ENCODE measurements around the gene WDR76.
"Not testable (repeated sequence)": the region's sequence is repeated elsewhere in the genome, so short reads cannot be mapped to it uniquely, and the experiment has no call there.

The WDR76 gene

GRCh38 chr15:43826508-43827341 lies at the start of gene WDR76:
TSS of gene WDR76 (plus strand) at chr15:43827002. CDS start at chr15:43827033, 31 bp downstream.
- peak; percentile 86 for DNase-seq

GRCh38 chr15:43777267-43777914 lies 49.4 kb upstream of the WDR76 start:
- DNase-seq: peak; percentile 86

GRCh38 chr15:43779016-43779415 lies 47.8 kb upstream of the WDR76 start:
- no peak for DNase-seq

GRCh38 chr15:43789409-43789808 lies 37.4 kb upstream of the WDR76 start:
- DNase-seq: no peak

- peak; percentile 100 for DNase-seq
Observed at GRCh38 chr15:43791993-43792760, 34.6 kb upstream of the WDR76 start, which contains the start of gene SERF2. TSS of gene SERF2 (plus strand) at chr15:43792320. CDS start at chr15:43792377, 57 bp downstream.

GRCh38 chr15:43792761-43793476 lies 33.9 kb upstream of the WDR76 start:
- peak; percentile 27 for DNase-seq

GRCh38 chr15:43793647-43794046 lies 33.2 kb upstream of the WDR76 start:
- peak; percentile 25 for DNase-seq

- no peak for DNase-seq
Observed at GRCh38 chr15:43794269-43795037, 32.3 kb upstream of the WDR76 start.

GRCh38 chr15:43795197-43795596 lies 31.6 kb upstream of the WDR76 start:
- DNase-seq: no peak

GRCh38 chr15:43795997-43796396 lies 30.8 kb upstream of the WDR76 start:
- DNase-seq: no peak

GRCh38 chr15:43796566-43796965 lies 30.2 kb upstream of the WDR76 start:
- no peak for DNase-seq

- DNase-seq: peak; percentile 25
Observed at GRCh38 chr15:43799209-43799944, 27.4 kb upstream of the WDR76 start.

GRCh38 chr15:43799945-43800285 lies 26.9 kb upstream of the WDR76 start, which contains the start of gene SERINC4:
TSS of gene SERINC4 (minus strand) at chr15:43800220. CDS start at chr15:43799986, 234 bp downstream.
- DNase-seq: peak; percentile 27

- peak; percentile 96 for DNase-seq
Observed at GRCh38 chr15:43800286-43801141, 26.3 kb upstream of the WDR76 start, which contains the start of gene HYPK. TSS of gene HYPK (plus strand) at chr15:43800599. CDS start at chr15:43800623, 24 bp downstream.

GRCh38 chr15:43802676-43803075 lies 24.1 kb upstream of the WDR76 start:
- not testable (repeated sequence) for DNase-seq

- DNase-seq: no peak
Observed at GRCh38 chr15:43808435-43808950, 18.3 kb upstream of the WDR76 start.

GRCh38 chr15:43808960-43809678 lies 17.7 kb upstream of the WDR76 start:
- DNase-seq: no peak

GRCh38 chr15:43815064-43815463 lies 11.7 kb upstream of the WDR76 start:
- not testable (repeated sequence) for DNase-seq

GRCh38 chr15:43821505-43821904 lies 5.3 kb upstream of the WDR76 start:
- DNase-seq: no peak
